Smooth muscle cell (in vitro differentiated cells): ENCODE data around the gene OBI1. TPM values are rescaled to one million over a fixed set of nuclear protein-coding genes. Genes with fewer than 3 reads are reported as not detected.

Experiments used
- DNase-seq: peaks from one replicate; lab custom pipeline; 2025; ENCODE audit not compliant: unreplicated experiment; lab: John Stamatoyannopoulos, UW
- H2AFZ ChIP-seq: fragments of 200-600 bp; sonication (generic); 2 replicates; pipeline ENCODE4 v1.6.0; 2016; ENCODE audit warnings: antibody characterized with exemption, low read depth, mild to moderate bottlenecking
- H3F3A ChIP-seq: fragments of 200-600 bp; sonication (generic); 2 replicates; pipeline ENCODE4 v1.6.0; 2017; ENCODE audit warnings: antibody characterized with exemption, low read depth
- H3K27ac ChIP-seq: fragments of 200-600 bp; sonication (generic); 2 replicates; pipeline ENCODE4 v1.5.1; 2016; ENCODE audit warnings: low read depth, mild to moderate bottlenecking
- H3K27me3 ChIP-seq: fragments of 200-600 bp; sonication (generic); 2 replicates; pipeline ENCODE4 v1.6.1; 2016; ENCODE audit warnings: low read depth, mild to moderate bottlenecking
- H3K36me3 ChIP-seq: fragments of 200-600 bp; sonication (generic); 2 replicates; pipeline ENCODE4 v1.5.1; 2016; ENCODE audit warnings: low read depth
- H3K4me1 ChIP-seq: fragments of 200-600 bp; sonication (generic); 2 replicates; pipeline ENCODE4 v1.5.1; 2016; ENCODE audit warnings: low read depth
- H3K4me2 ChIP-seq: fragments of 200-600 bp; sonication (generic); 2 replicates; pipeline ENCODE4 v1.6.0; 2016; ENCODE audit warnings: mild to moderate bottlenecking
- H3K4me3 ChIP-seq: fragments of 200-600 bp; sonication (generic); 2 replicates; pipeline ENCODE4 v1.5.1; 2016; ENCODE audit warnings: mild to moderate bottlenecking
- H3K79me2 ChIP-seq: fragments of 200-600 bp; sonication (generic); 2 replicates; pipeline ENCODE4 v1.6.0; 2016; ENCODE audit warnings: low read depth, mild to moderate bottlenecking
- H3K9ac ChIP-seq: fragments of 200-600 bp; sonication (generic); 2 replicates; pipeline ENCODE4 v1.6.0; 2016; ENCODE audit warnings: low read depth
- H3K9me3 ChIP-seq: fragments of 200-600 bp; sonication (generic); replicated peaks from 2 replicates; pipeline ENCODE4 v1.5.1; 2016; ENCODE audit warnings: low read depth
- H4K20me1 ChIP-seq: fragments of 200-600 bp; sonication (generic); 2 replicates; pipeline ENCODE4 v1.6.0; 2016; ENCODE audit warnings: low read depth
- WGBS: methylation state at CpG from one replicate; pipeline ENCODE4 v1.1.7; 2016; ENCODE audit warnings: low lambda C conversion rate; 5-methylcytosine and 5-hydroxymethylcytosine counted together
- polyA plus RNA-seq: library from polyadenylated mRNA; unstranded; fragments of >200 nt; fragmentation: Nextera tagmentation; extraction: Ambion mirVana; gene quantifications from 2 replicates; pipeline ENCODE4 v1.2.1, GENCODE V29; 2016
- total RNA-seq: library from RNA; depleted of rRNA; stranded (reverse); fragments of >200 nt; gene quantifications from 2 replicates; pipeline ENCODE4 v1.2.3, GENCODE V29; 2014
- TF ChIP-seq, protein P1 (sequence below): fragments of 200-600 bp; sonication (generic); IDR thresholded peaks from 2 replicates; pipeline ENCODE4 v1.5.1; 2017; ENCODE audit warnings: borderline replicate concordance, mild to moderate bottlenecking, antibody characterized with exemption; ENCODE audit not compliant: insufficient read depth, poor library complexity, severe bottlenecking

Gene OBI1
- total and polyA plus RNA-seq, 2 experiments from 2014 or later: 7.0 to 15.2 TPM

DNA sequence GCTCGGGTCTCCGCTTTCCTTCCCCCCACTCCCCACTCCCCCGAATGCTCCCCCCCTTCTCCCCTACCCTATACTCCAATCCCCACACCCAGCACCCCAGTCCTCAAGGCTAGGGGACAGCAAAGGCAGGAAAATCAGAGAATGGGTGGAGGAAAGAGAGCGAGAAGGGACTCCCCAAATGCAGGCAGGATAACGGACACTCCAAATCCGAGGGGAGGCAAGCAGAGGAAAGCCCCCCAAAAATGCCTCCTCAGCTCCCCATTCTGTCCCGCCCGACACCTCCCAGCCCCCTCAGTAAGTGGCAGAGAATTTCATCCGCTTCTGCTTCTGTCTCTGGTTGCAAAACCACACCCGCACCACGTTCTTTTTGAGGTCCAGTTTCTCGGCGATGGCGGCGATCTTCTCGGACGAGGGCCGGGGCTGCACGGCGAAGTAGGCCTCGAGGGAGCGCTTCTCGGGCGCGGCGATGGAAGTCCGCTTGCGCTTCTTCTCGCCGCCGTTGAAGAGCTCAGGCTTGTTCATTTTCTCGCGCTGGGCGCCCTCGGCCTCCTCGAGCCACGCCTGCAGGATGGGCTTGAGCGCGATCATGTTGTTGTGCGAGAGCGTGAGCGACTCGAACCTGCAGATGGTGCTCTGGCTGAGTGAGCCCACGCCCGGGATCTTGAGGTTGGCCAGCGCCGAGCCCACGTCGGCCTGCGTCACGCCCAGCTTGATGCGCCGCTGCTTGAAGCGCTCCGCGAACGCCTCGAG is 57.7 kb downstream of the OBI1 start:
- H3K4me3 ChIP-seq: peak overlapping the region; percentile 29
- no peaks in the 10 kb centered on the region for H3K79me2 ChIP-seq
- no peaks in the 10 kb centered on the region for H3F3A ChIP-seq
- no peaks in the 10 kb centered on the region for H3K9me3 ChIP-seq
- peak overlapping the region; percentile 66 for H2AFZ ChIP-seq
- peaks cover 19% of the 10 kb centered on the region for H3K4me1 ChIP-seq
- no peak overlapping the region for H3K9ac ChIP-seq
- H3K27ac ChIP-seq: no peak overlapping the region
- H3K36me3 ChIP-seq: no peaks in the 10 kb centered on the region
- peak overlapping the region; percentile 76 for H3K4me2 ChIP-seq
- H3K27me3 ChIP-seq: peaks cover 96% of the 10 kb centered on the region
- DNase-seq: no peak
- TF ChIP-seq, protein P1, sequence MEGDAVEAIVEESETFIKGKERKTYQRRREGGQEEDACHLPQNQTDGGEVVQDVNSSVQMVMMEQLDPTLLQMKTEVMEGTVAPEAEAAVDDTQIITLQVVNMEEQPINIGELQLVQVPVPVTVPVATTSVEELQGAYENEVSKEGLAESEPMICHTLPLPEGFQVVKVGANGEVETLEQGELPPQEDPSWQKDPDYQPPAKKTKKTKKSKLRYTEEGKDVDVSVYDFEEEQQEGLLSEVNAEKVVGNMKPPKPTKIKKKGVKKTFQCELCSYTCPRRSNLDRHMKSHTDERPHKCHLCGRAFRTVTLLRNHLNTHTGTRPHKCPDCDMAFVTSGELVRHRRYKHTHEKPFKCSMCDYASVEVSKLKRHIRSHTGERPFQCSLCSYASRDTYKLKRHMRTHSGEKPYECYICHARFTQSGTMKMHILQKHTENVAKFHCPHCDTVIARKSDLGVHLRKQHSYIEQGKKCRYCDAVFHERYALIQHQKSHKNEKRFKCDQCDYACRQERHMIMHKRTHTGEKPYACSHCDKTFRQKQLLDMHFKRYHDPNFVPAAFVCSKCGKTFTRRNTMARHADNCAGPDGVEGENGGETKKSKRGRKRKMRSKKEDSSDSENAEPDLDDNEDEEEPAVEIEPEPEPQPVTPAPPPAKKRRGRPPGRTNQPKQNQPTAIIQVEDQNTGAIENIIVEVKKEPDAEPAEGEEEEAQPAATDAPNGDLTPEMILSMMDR: no peak
- 4% methylated on average over 58 of the region's 58 CpGs for WGBS
- no peaks in the 10 kb centered on the region for H4K20me1 ChIP-seq

DNA sequence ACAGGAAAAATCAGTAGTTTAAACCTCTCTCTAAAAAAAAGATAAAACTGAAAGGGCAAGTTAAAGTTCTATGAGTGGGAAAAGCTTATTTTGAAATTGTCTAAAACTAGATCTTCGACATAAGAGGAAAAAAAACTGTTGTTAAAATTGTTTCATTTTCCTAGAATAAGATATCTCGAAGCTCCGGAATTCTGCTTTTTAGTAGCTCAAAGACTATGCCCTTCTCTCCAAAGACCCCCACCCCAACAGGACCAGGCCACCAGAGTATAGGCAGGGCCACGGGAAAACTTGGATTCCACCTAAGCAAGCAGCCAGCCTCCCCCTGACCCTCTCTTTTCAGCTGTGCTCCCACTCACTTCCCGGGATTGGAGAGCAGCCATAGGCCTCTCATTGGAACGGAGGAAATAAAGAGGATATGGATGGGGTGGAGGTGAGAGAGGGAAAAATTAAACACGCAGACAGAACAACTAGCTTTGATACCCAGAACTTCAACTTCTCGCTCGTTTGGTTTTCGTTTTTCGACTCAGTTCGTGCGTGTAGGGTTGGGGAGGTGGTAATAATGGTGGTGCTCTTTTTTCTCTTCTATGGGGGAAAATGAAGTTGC is 58.6 kb downstream of the OBI1 start:
- no peaks in the 10 kb centered on the region for H3K9me3 ChIP-seq
- TF ChIP-seq, protein P1: no peak
- H3K4me2 ChIP-seq: no peak overlapping the region
- no peak for DNase-seq
- WGBS: 17% methylated on average over 13 of the region's 13 CpGs
- H4K20me1 ChIP-seq: no peaks in the 10 kb centered on the region
- H3K4me1 ChIP-seq: peaks cover 25% of the 10 kb centered on the region
- no peak overlapping the region for H3K27ac ChIP-seq
- no peaks in the 10 kb centered on the region for H3K36me3 ChIP-seq
- no peak overlapping the region for H3K4me3 ChIP-seq
- H3K79me2 ChIP-seq: no peaks in the 10 kb centered on the region
- H2AFZ ChIP-seq: no peak overlapping the region
- H3K27me3 ChIP-seq: peaks cover 96% of the 10 kb centered on the region
- no peaks in the 10 kb centered on the region for H3F3A ChIP-seq
- no peak overlapping the region for H3K9ac ChIP-seq

DNA sequence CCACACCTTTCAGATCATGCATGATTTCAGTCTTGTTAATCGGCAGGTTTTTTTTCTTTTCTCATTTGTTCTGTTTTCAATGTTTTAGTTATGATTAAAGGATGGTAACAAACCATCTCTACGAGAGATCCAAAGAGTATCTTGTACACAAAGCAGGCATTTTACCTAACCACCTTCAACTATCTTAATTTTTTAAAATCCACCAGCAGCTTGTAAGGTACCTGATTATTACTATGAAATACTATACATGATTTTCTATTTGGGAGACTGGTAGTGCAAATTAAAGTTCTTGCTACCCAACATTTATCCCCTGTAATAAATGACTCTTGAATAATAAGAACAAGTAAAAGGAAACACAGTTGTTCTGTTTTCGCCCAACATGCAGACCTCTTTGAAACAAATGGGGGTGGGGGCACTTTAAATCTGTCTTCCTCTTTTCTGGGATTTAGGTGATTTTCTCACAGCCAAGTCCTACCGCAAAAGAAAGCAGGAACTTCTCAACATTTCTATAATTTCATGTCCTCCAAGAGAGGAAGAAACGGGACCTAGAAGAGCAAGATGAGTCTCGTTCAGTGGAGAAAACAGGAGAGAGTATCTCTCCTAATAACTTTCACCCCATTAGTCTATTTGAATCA is 59.2 kb downstream of the OBI1 start:
- WGBS: 34% methylated on average over 6 of the region's 6 CpGs
- DNase-seq: no peak

More for the DNA sequence above, 59.2 kb downstream of the OBI1 start:
- Histone ChIP-seq H3K9ac (no peak overlapping the region), H3F3A (no peaks in the 10 kb centered on the region), H3K4me2 (no peak overlapping the region), H3K36me3 (no peaks in the 10 kb centered on the region), H3K79me2 (no peaks in the 10 kb centered on the region), H3K9me3 (no peaks in the 10 kb centered on the region), H3K27ac (no peak overlapping the region), H3K4me1 (peaks cover 25% of the 10 kb centered on the region), H4K20me1 (no peaks in the 10 kb centered on the region), H2AFZ (no peak overlapping the region), H3K4me3 (no peak overlapping the region), H3K27me3 (peaks cover 96% of the 10 kb centered on the region)
- TF ChIP-seq, protein P1: no peak
